T1000 (cell line): ENCODE measurements around the gene FAM25G.

ENCODE experiments used
- DNase-seq: peaks from one replicate; lab custom pipeline; 2025; ENCODE audit warnings: mixed read lengths; lab: John Stamatoyannopoulos, UW

FAM25G gene

GRCh38 chr10:47449102-47449978 is 42.2 kb downstream of the FAM25G start:
- no peak for DNase-seq

GRCh38 chr10:47447705-47448104 is 43.8 kb downstream of the FAM25G start:
- DNase-seq, result no peak

- no peak for DNase-seq
Observed at GRCh38 chr10:47447209-47447608, 44.3 kb downstream of the FAM25G start.

- DNase-seq, result no peak
Observed at GRCh38 chr10:47445720-47446119, 45.8 kb downstream of the FAM25G start.

GRCh38 chr10:47444047-47444446 is 47.5 kb downstream of the FAM25G start:
- DNase-seq, result no peak

- DNase-seq, result no peak
Observed at GRCh38 chr10:47443145-47443544, 48.4 kb downstream of the FAM25G start.

GRCh38 chr10:47442351-47442750 is 49.1 kb downstream of the FAM25G start:
- DNase-seq, result no peak

GRCh38 chr10:47441938-47442337 is 49.6 kb downstream of the FAM25G start:
- DNase-seq, result no peak

- DNase-seq, result no peak
Observed at GRCh38 chr10:47440207-47440606, 51.3 kb downstream of the FAM25G start.

GRCh38 chr10:47438857-47439474 is 52.5 kb downstream of the FAM25G start:
- peak; percentile 43 for DNase-seq
